ENCODE results near the gene ZNF649.

The ZNF649 gene

GRCh38 chr19:51901860-51902259 lies 3.0 kb downstream of the ZNF649 start:
- TF ChIP-seq POLR2AphosphoS5 (IDR thresholded peaks at IDR 0.05; ENCODE audit: low read depth, low read length): no peak

- TF ChIP-seq POLR2AphosphoS5 (IDR thresholded peaks at IDR 0.05; ENCODE audit: low read depth, low read length) (no peak), FOXP2 (optimal IDR thresholded peaks at IDR 0.05; ENCODE audit: borderline replicate concordance, extremely low read depth, extremely low read length, insufficient read depth) (no peak), REST (IDR thresholded peaks at IDR 0.05; ENCODE audit: insufficient read depth in 1 of 2, low read depth in 2 of 2, low read length in 2 of 2) (no peak), SIN3A (IDR thresholded peaks at IDR 0.05; ENCODE audit: borderline replicate concordance, insufficient read depth, low read length) (no peak), TAF1 (IDR thresholded peaks at IDR 0.05; ENCODE audit: borderline replicate concordance, insufficient read depth, low read length) (no peak)
Observed at GRCh38 chr19:51891193-51891747, 13.5 kb downstream of the ZNF649 start.

GRCh38 chr19:51889934-51890333 lies 14.9 kb downstream of the ZNF649 start:
- no peak for TF ChIP-seq TAF1 (IDR thresholded peaks at IDR 0.05; ENCODE audit: borderline replicate concordance, insufficient read depth, low read length)
- no peak for TF ChIP-seq REST (IDR thresholded peaks at IDR 0.05; ENCODE audit: insufficient read depth in 1 of 2, low read depth in 2 of 2, low read length in 2 of 2)
- no peak for TF ChIP-seq SIN3A (IDR thresholded peaks at IDR 0.05; ENCODE audit: borderline replicate concordance, insufficient read depth, low read length)
- TF ChIP-seq FOXP2 (optimal IDR thresholded peaks at IDR 0.05; ENCODE audit: borderline replicate concordance, extremely low read depth, extremely low read length, insufficient read depth): no peak
- TF ChIP-seq POLR2AphosphoS5 (IDR thresholded peaks at IDR 0.05; ENCODE audit: low read depth, low read length): no peak

- TF ChIP-seq REST (IDR thresholded peaks at IDR 0.05; ENCODE audit: insufficient read depth in 1 of 2, low read depth in 2 of 2, low read length in 2 of 2) (peak in 1 of 2 experiments; percentile 33; a peak in 1 of 4 replicates), FOXP2 (optimal IDR thresholded peaks at IDR 0.05; ENCODE audit: borderline replicate concordance, extremely low read depth, extremely low read length, insufficient read depth) (no peak), SIN3A (IDR thresholded peaks at IDR 0.05; ENCODE audit: borderline replicate concordance, insufficient read depth, low read length) (no peak; the same call in 1 of the 2 replicates), POLR2AphosphoS5 (IDR thresholded peaks at IDR 0.05; ENCODE audit: low read depth, low read length) (peak; percentile 85), TAF1 (IDR thresholded peaks at IDR 0.05; ENCODE audit: borderline replicate concordance, insufficient read depth, low read length) (no peak)
Observed at GRCh38 chr19:51887522-51888498, 17.0 kb downstream of the ZNF649 start, which contains the start of gene ZNF577. TSS of gene ZNF577 (minus strand) at chr19:51887951. CDS start at chr19:51880382, 7,569 bp downstream.

- TF ChIP-seq FOXP2 (optimal IDR thresholded peaks at IDR 0.05; ENCODE audit: borderline replicate concordance, extremely low read depth, extremely low read length, insufficient read depth) (no peak), POLR2AphosphoS5 (IDR thresholded peaks at IDR 0.05; ENCODE audit: low read depth, low read length) (no peak), SIN3A (IDR thresholded peaks at IDR 0.05; ENCODE audit: borderline replicate concordance, insufficient read depth, low read length) (no peak), REST (IDR thresholded peaks at IDR 0.05; ENCODE audit: insufficient read depth in 1 of 2, low read depth in 2 of 2, low read length in 2 of 2) (no peak), TAF1 (IDR thresholded peaks at IDR 0.05; ENCODE audit: borderline replicate concordance, insufficient read depth, low read length) (no peak)
Observed at GRCh38 chr19:51884713-51885112, 20.1 kb downstream of the ZNF649 start.
